Caco-2 (cell line): Measurements from ENCODE around the gene DSCAM. TPM values are rescaled to one million over a fixed set of nuclear protein-coding genes. Genes with fewer than 3 reads are reported as not detected.

ENCODE experiments used
- BruUV-seq: library from RNA; stranded (reverse); fragments of 400-500 nt; replicated peaks from 2 replicates; lab custom pipeline; 2021; lab: Mats Ljungman, UMichigan
- CTCF ChIA-PET: fragments of 300-600 bp; sonication (Branson Sonifier 250); formaldehyde crosslinking; loops from one replicate; lab custom pipeline; 2022; ENCODE audit warnings: antibody characterized with exemption; lab: Charles Lee
- POLR2A ChIA-PET: fragments of 300-600 bp; sonication (Branson Sonifier 250); formaldehyde crosslinking; loops from one replicate; lab custom pipeline; 2022; ENCODE audit warnings: antibody characterized with exemption; lab: Charles Lee
- DNase-seq, 2 experiments: peaks; one replicate each; pipeline versions ENCODE4 v3.0.0 to v3.0.0-alpha.2; 2020 to 2022
- H3K27me3 ChIP-seq: replicated peaks from 2 replicates; pipeline ENCODE4 v1.6.0; 2011; ENCODE audit warnings: low read length; ENCODE audit not compliant: control insufficient read depth, insufficient read depth
- H3K36me3 ChIP-seq: 2 replicates; pipeline ENCODE4 v1.5.1; 2011; ENCODE audit warnings: low read length; ENCODE audit not compliant: control insufficient read depth, insufficient read depth
- H3K4me1 ChIP-seq: fragments of 250-450 bp; sonication (Bioruptor Pico); 2 replicates; pipeline ENCODE4 v1.5.1; 2020; ENCODE audit warnings: mild to moderate bottlenecking
- H3K4me3 ChIP-seq: 2 replicates; pipeline ENCODE4 v1.5.1; 2011; ENCODE audit warnings: low read depth, mild to moderate bottlenecking, control low read depth, low read length
- H3K9me3 ChIP-seq: fragments of 250-450 bp; sonication (Bioruptor Pico); 2 replicates; pipeline ENCODE4 v1.5.1; 2020; ENCODE audit warnings: mild to moderate bottlenecking, moderate library complexity
- H3K27ac Mint-ChIP-seq: one replicate; pipeline ENCODE4 v1.8.0; 2022; ENCODE audit warnings: mixed read lengths; ENCODE audit not compliant: unreplicated experiment
- H3K27me3 Mint-ChIP-seq: one replicate; pipeline ENCODE4 v1.8.0; 2022; ENCODE audit warnings: mixed read lengths; ENCODE audit not compliant: insufficient read depth, unreplicated experiment
- H3K36me3 Mint-ChIP-seq: one replicate; pipeline ENCODE4 v1.8.0; 2022; ENCODE audit warnings: mild to moderate bottlenecking, mixed read lengths; ENCODE audit not compliant: insufficient read depth, unreplicated experiment
- H3K4me1 Mint-ChIP-seq: one replicate; pipeline ENCODE4 v1.8.0; 2022; ENCODE audit warnings: low read depth, mixed read lengths; ENCODE audit not compliant: unreplicated experiment
- H3K4me3 Mint-ChIP-seq: one replicate; pipeline ENCODE4 v1.8.0; 2022; ENCODE audit warnings: mild to moderate bottlenecking, moderate library complexity, mixed read lengths; ENCODE audit not compliant: unreplicated experiment
- H3K9me3 Mint-ChIP-seq: one replicate; pipeline ENCODE4 v1.8.0; 2022; ENCODE audit warnings: mixed read lengths; ENCODE audit not compliant: unreplicated experiment
- CTCF ChIP-seq, 2 experiments: fragments of 200-600 bp in 1 of 2; IDR thresholded peaks; 1 replicate in 1 of 2; 2 replicates in 1 of 2; pipeline versions ENCODE4 v1.5.1 to v1.8.0; 2011 to 2022; ENCODE audit warnings: antibody characterized with exemption in 1 of 2, control low read depth in 1 of 2, inconsistent platforms in 1 of 2, low read depth in 1 of 2, low read length in 1 of 2, mild to moderate bottlenecking in 1 of 2, moderate library complexity in 1 of 2; ENCODE audit not compliant: insufficient read depth in 1 of 2, severe bottlenecking in 1 of 2, unreplicated experiment in 1 of 2
- intact Hi-C: fragments of 100-400 bp; cut with micrococcal nuclease; formaldehyde crosslinking; loops from one replicate; pipeline ENCODE4 v1.10.0; 2022; ENCODE audit not compliant: unreplicated experiment
- total RNA-seq: library from RNA; stranded (reverse); gene quantifications from 2 replicates; pipeline ENCODE4 v1.2.3, GENCODE V29; 2022

Gene DSCAM
- total RNA-seq, 1 experiment from 2014 or later, result not detected

DNA sequence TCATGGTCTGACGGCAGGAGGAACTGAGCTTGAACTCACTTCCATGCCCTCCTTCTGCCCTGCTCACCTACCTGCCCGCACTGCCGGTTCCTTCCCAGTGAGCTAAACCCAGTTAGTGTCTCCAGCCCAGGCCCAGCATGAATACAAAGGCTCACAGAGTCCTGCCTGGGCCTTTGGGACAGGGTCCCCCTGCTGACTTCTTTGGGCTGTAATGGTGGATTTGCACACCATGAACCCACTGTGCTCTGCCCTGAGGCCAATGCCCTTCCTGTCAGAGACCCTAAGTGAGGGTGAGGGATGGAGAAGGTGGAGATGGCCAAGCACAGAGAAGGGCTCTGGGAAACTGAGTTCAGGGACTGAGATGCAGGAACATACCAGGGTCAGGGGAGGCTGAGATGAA is 826.3 kb downstream of the DSCAM start:
- no peak for TF ChIP-seq CTCF (IDR thresholded peaks at IDR 0.05; ENCODE audit: insufficient read depth in 1 of 2, low read depth in 1 of 2, low read length in 1 of 2, severe bottlenecking in 1 of 2, unreplicated experiment in 1 of 2)
- DNase-seq, result no peak
- BruUV-seq, result no TSS peak
- Mint-ChIP-seq H3K36me3 (no peaks in the 10 kb centered on the region), H3K9me3 (peaks cover 17% of the 10 kb centered on the region), H3K27ac (no peak overlapping the region), H3K27me3 (peaks cover 3% of the 10 kb centered on the region), H3K4me3 (no peak overlapping the region), H3K4me1 (no peaks in the 10 kb centered on the region)
- Histone ChIP-seq H3K4me3 (no peak overlapping the region), H3K36me3 (no peaks in the 10 kb centered on the region), H3K9me3 (no peaks in the 10 kb centered on the region), H3K4me1 (no peaks in the 10 kb centered on the region), H3K27me3 (no peaks in the 10 kb centered on the region)
- intact Hi-C loops, result no loop called here
- ChIA-PET POLR2A (no interaction called here), CTCF (no interaction called here)

GRCh38 chr21:40018871-40019475 is 828.0 kb downstream of the DSCAM start:
- Mint-ChIP-seq H3K9me3 (peaks cover 17% of the 10 kb centered on the region), H3K27ac (no peak overlapping the region), H3K36me3 (no peaks in the 10 kb centered on the region), H3K4me1 (no peaks in the 10 kb centered on the region), H3K27me3 (peaks cover 3% of the 10 kb centered on the region), H3K4me3 (no peak overlapping the region)
- intact Hi-C loops, result no loop called here
- BruUV-seq, result no TSS peak
- Histone ChIP-seq H3K27me3 (no peaks in the 10 kb centered on the region), H3K36me3 (no peaks in the 10 kb centered on the region), H3K4me3 (no peak overlapping the region), H3K4me1 (no peaks in the 10 kb centered on the region), H3K9me3 (no peaks in the 10 kb centered on the region)
- POLR2A ChIA-PET, result no interaction called here
- no peak for DNase-seq
- TF ChIP-seq CTCF (IDR thresholded peaks at IDR 0.05; ENCODE audit: insufficient read depth in 1 of 2, low read depth in 1 of 2, low read length in 1 of 2, severe bottlenecking in 1 of 2, unreplicated experiment in 1 of 2), result no peak
- CTCF ChIA-PET, result no interaction called here

GRCh38 chr21:40016667-40017066 is 830.3 kb downstream of the DSCAM start:
- no TSS peak for BruUV-seq
- Histone ChIP-seq H3K27me3 (no peaks in the 10 kb centered on the region), H3K4me1 (no peaks in the 10 kb centered on the region), H3K9me3 (no peaks in the 10 kb centered on the region), H3K36me3 (no peaks in the 10 kb centered on the region), H3K4me3 (no peak overlapping the region)
- DNase-seq, result no peak
- Mint-ChIP-seq H3K36me3 (no peaks in the 10 kb centered on the region), H3K4me1 (no peaks in the 10 kb centered on the region), H3K4me3 (no peak overlapping the region), H3K27ac (no peak overlapping the region), H3K27me3 (peaks cover 3% of the 10 kb centered on the region), H3K9me3 (peaks cover 17% of the 10 kb centered on the region)
- no peak for TF ChIP-seq CTCF (IDR thresholded peaks at IDR 0.05; ENCODE audit: insufficient read depth in 1 of 2, low read depth in 1 of 2, low read length in 1 of 2, severe bottlenecking in 1 of 2, unreplicated experiment in 1 of 2)
- intact Hi-C loops, result no loop called here
- POLR2A ChIA-PET, result no interaction called here
- CTCF ChIA-PET, result no interaction called here
